GM12892 (cell line): Measurements from ENCODE around the gene ERBB4.

ENCODE experiments used
- POLR2A ChIP-seq: IDR thresholded peaks from 2 replicates; pipeline ENCODE4 v1.6.1; 2011; ENCODE audit warnings: low read depth, low read length, control low read depth
- POLR2AphosphoS5 ChIP-seq: IDR thresholded peaks from 2 replicates; pipeline ENCODE4 v1.6.1; 2011; ENCODE audit warnings: low read depth, low read length, control low read depth
- TAF1 ChIP-seq: IDR thresholded peaks from 2 replicates; pipeline ENCODE4 v1.6.1; 2011; ENCODE audit warnings: low read depth, mild to moderate bottlenecking, control low read depth, low read length, borderline replicate concordance

DNA sequence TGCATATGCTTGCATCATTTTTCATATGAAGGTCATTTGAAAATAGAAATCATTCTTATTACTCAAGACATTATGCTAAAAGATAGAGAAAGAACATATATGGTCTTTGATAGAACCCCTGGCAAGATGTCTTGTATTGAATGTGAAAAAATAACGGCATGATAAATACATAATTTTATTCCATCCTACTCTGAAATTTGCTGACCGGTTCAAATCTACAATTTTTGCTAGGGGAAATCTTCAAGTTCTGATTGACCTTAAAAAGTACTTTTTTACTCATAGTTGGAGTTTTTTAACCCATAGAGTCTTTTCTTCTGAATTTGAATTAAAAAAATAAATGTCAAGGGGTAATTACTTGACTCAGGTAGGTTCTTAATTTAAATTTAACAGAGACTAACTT is 920.8 kb downstream of the ERBB4 start:
- TF ChIP-seq POLR2AphosphoS5 (no peak), POLR2A (no peak), TAF1 (no peak)
